H9 (cell line): ENCODE results near the gene IRF4. TPM values are rescaled to one million over a fixed set of nuclear protein-coding genes. Genes with fewer than 3 reads are reported as not detected.

Experiments used
- DNase-seq: peaks from one replicate; pipeline ENCODE4 v3.0.0-alpha.2; 2017
- H2AFZ ChIP-seq: one replicate; pipeline ENCODE4 v1.6.1; 2013; ENCODE audit warnings: mild to moderate bottlenecking, low read length, control low read depth, moderate library complexity
- H2AK5ac ChIP-seq: 2 replicates; pipeline ENCODE4 v1.6.1; 2013; ENCODE audit warnings: low read length, control low read depth, mixed read lengths; ENCODE audit not compliant: insufficient read length
- H2BK120ac ChIP-seq: one replicate; pipeline ENCODE4 v1.6.1; 2013; ENCODE audit warnings: low read depth, mild to moderate bottlenecking, low read length, control low read depth, inconsistent platforms; ENCODE audit not compliant: poor library complexity, severe bottlenecking
- H2BK12ac ChIP-seq: 2 replicates; pipeline ENCODE4 v1.6.1; 2013; ENCODE audit warnings: low read length, control low read depth, mixed read lengths, low read depth; ENCODE audit not compliant: insufficient read length
- H2BK15ac ChIP-seq: 2 replicates; pipeline ENCODE4 v1.6.1; 2013; ENCODE audit warnings: low read depth, low read length, control low read depth
- H2BK20ac ChIP-seq: one replicate; pipeline ENCODE4 v1.6.1; 2013; ENCODE audit warnings: low read depth, mild to moderate bottlenecking, low read length, control low read depth, inconsistent platforms; ENCODE audit not compliant: poor library complexity, severe bottlenecking
- H2BK5ac ChIP-seq: 2 replicates; pipeline ENCODE4 v1.6.1; 2013; ENCODE audit warnings: low read length, control low read depth, mixed read lengths; ENCODE audit not compliant: insufficient read length
- H3K14ac ChIP-seq: 2 replicates; pipeline ENCODE4 v1.6.1; 2013; ENCODE audit warnings: low read length, control low read depth; ENCODE audit not compliant: insufficient read depth
- H3K18ac ChIP-seq: 2 replicates; pipeline ENCODE4 v1.6.1; 2013; ENCODE audit warnings: low read depth, mild to moderate bottlenecking, mixed read lengths, low read length, control low read depth; ENCODE audit not compliant: insufficient read length
- H3K23ac ChIP-seq: 2 replicates; pipeline ENCODE4 v1.6.1; 2013; ENCODE audit warnings: low read length, control low read depth, mixed read lengths, low read depth; ENCODE audit not compliant: insufficient read length
- H3K23me2 ChIP-seq: 2 replicates; pipeline ENCODE4 v1.6.1; 2013; ENCODE audit warnings: low read depth, mild to moderate bottlenecking, mixed read lengths, low read length, control low read depth; ENCODE audit not compliant: insufficient read length, poor library complexity, severe bottlenecking
- H3K27ac ChIP-seq: 2 replicates; pipeline ENCODE4 v1.5.1; 2013; ENCODE audit warnings: low read length, control low read depth, mixed read lengths, low read depth; ENCODE audit not compliant: insufficient read length
- H3K27me3 ChIP-seq: 2 replicates; pipeline ENCODE4 v1.6.1; 2013; ENCODE audit warnings: low read length, control low read depth, inconsistent platforms; ENCODE audit not compliant: insufficient read depth
- H3K4ac ChIP-seq: 2 replicates; pipeline ENCODE4 v1.6.1; 2013; ENCODE audit warnings: low read depth, mild to moderate bottlenecking, control low read depth, inconsistent platforms, low read length, moderate library complexity
- H3K4me1 ChIP-seq: 2 replicates; pipeline ENCODE4 v1.6.1; 2013; ENCODE audit warnings: low read length, control low read depth, inconsistent platforms; ENCODE audit not compliant: insufficient read depth
- H3K4me2 ChIP-seq: 2 replicates; pipeline ENCODE4 v1.6.1; 2013; ENCODE audit warnings: low read length, control low read depth, mixed read lengths; ENCODE audit not compliant: insufficient read length, insufficient read depth
- H3K56ac ChIP-seq: 2 replicates; pipeline ENCODE4 v1.6.1; 2013; ENCODE audit warnings: low read depth, mild to moderate bottlenecking, mixed read lengths, low read length, control low read depth; ENCODE audit not compliant: insufficient read length
- H3K79me1 ChIP-seq: 2 replicates; pipeline ENCODE4 v1.6.1; 2013; ENCODE audit warnings: low read depth, mild to moderate bottlenecking, moderate library complexity, low read length, control low read depth, inconsistent platforms; ENCODE audit not compliant: insufficient read depth, poor library complexity, severe bottlenecking
- H3K79me2 ChIP-seq: 2 replicates; pipeline ENCODE4 v1.6.1; 2013; ENCODE audit warnings: low read length, control low read depth, inconsistent platforms; ENCODE audit not compliant: insufficient read depth
- H3K9ac ChIP-seq: 2 replicates; pipeline ENCODE4 v1.6.1; 2013; ENCODE audit warnings: low read length, control low read depth, mixed read lengths; ENCODE audit not compliant: insufficient read length; ENCODE audit errors: extremely low read depth
- H3K9me3 ChIP-seq: one replicate; pipeline ENCODE4 v1.6.1; 2013; ENCODE audit warnings: low read depth, low read length, inconsistent platforms; ENCODE audit not compliant: control insufficient read depth
- H3T11ph ChIP-seq: one replicate; pipeline ENCODE4 v1.6.1; 2013; ENCODE audit warnings: mild to moderate bottlenecking, low read length, control low read depth, inconsistent platforms
- H4K20me1 ChIP-seq: one replicate; pipeline ENCODE4 v1.6.1; 2013; ENCODE audit not compliant: control insufficient read depth, insufficient read length, insufficient read depth
- H4K5ac ChIP-seq: 2 replicates; pipeline ENCODE4 v1.6.1; 2013; ENCODE audit warnings: low read depth, mild to moderate bottlenecking, mixed read lengths, low read length, control low read depth; ENCODE audit not compliant: insufficient read length
- H4K8ac ChIP-seq: replicated peaks from 2 replicates; pipeline ENCODE4 v1.6.1; 2013; ENCODE audit warnings: low read length, control low read depth, mixed read lengths, low read depth; ENCODE audit not compliant: insufficient read length
- H4K91ac ChIP-seq: 2 replicates; pipeline ENCODE4 v1.6.1; 2013; ENCODE audit warnings: low read depth, mild to moderate bottlenecking, moderate library complexity, mixed read lengths, low read length, control low read depth; ENCODE audit not compliant: insufficient read length
- H3K27ac Mint-ChIP-seq, 3 experiments: 2 replicates in 2 of 3; 3 replicates in 1 of 3; pipeline ENCODE4 v1.8.0; 2020 to 2021; ENCODE audit warnings: mixed read lengths in 3 of 3, mild to moderate bottlenecking in 1 of 3, moderate library complexity in 1 of 3
- H3K27me3 Mint-ChIP-seq: 2 replicates; pipeline ENCODE4 v1.8.0; 2021; ENCODE audit warnings: low read depth, mild to moderate bottlenecking, moderate library complexity, mixed read lengths
- H3K36me3 Mint-ChIP-seq, 3 experiments: 2 replicates in 2 of 3; 3 replicates in 1 of 3; pipeline ENCODE4 v1.8.0; 2020 to 2021; ENCODE audit warnings: low read depth in 3 of 3, mixed read lengths in 3 of 3; ENCODE audit not compliant: insufficient read depth in 1 of 3
- H3K4me1 Mint-ChIP-seq, 2 experiments: 2 replicates each; pipeline ENCODE4 v1.8.0; 2020; ENCODE audit warnings: mixed read lengths in 2 of 2
- H3K4me3 Mint-ChIP-seq, 2 experiments: 2 replicates in 1 of 2; 3 replicates in 1 of 2; pipeline ENCODE4 v1.8.0; 2020 to 2021; ENCODE audit warnings: mild to moderate bottlenecking in 2 of 2, mixed read lengths in 2 of 2, moderate library complexity in 1 of 2
- H3K9me3 Mint-ChIP-seq, 2 experiments: 2 replicates in 1 of 2; 3 replicates in 1 of 2; pipeline ENCODE4 v1.8.0; 2020; ENCODE audit warnings: mild to moderate bottlenecking in 2 of 2, mixed read lengths in 2 of 2, moderate library complexity in 1 of 2
- CTCF ChIP-seq: fragments of 200-600 bp; sonication (generic); conservative IDR thresholded peaks from 3 replicates; pipeline ENCODE4 v1.8.0; 2021; ENCODE audit warnings: antibody characterized with exemption, mild to moderate bottlenecking
- WGBS: extraction: QIAGEN DNeasy Blood & Tissue Kit; methylation state at CpG from one replicate; pipeline ENCODE4 v1.1.7; 2013; ENCODE audit warnings: missing lambda C conversion rate, low lambda C conversion rate, mixed read lengths; ENCODE audit not compliant: insufficient read length; ENCODE audit errors: extremely low coverage; 5-methylcytosine and 5-hydroxymethylcytosine counted together
- total RNA-seq: library from RNA; stranded (reverse); gene quantifications from 2 replicates; pipeline ENCODE4 v1.2.1, GENCODE V29; 2021

IRF4 gene
- total RNA-seq, 1 experiment from 2014 or later: 0.31 TPM

GRCh38 chr6:378090-378957 is 13.2 kb upstream of the IRF4 start:
- H4K91ac ChIP-seq: no peak overlapping the region
- no peak overlapping the region for H2AK5ac ChIP-seq
- no peak overlapping the region for H2AFZ ChIP-seq
- H2BK12ac ChIP-seq: no peak overlapping the region
- no peak overlapping the region for H4K8ac ChIP-seq
- H3K4me1 ChIP-seq: no peaks in the 10 kb centered on the region
- no peak overlapping the region for H3K56ac ChIP-seq
- peaks cover 63% of the 10 kb centered on the region for H3K9me3 ChIP-seq
- peak overlapping the region in 1 of 3 experiments; percentile 15; a peak in 1 of 7 replicates for H3K27ac Mint-ChIP-seq
- no peaks in the 10 kb centered on the region for H3K27me3 ChIP-seq
- no peak overlapping the region for H2BK20ac ChIP-seq
- H3K27ac ChIP-seq: no peak overlapping the region
- H3K23me2 ChIP-seq: peaks cover 3% of the 10 kb centered on the region
- H3K14ac ChIP-seq: no peak overlapping the region
- no peak overlapping the region for H3K4me3 Mint-ChIP-seq
- no peaks in the 10 kb centered on the region for H4K20me1 ChIP-seq
- no peak overlapping the region for H3K23ac ChIP-seq
- H4K5ac ChIP-seq: no peak overlapping the region
- peaks cover 0 to 13% (median 7%) of the 10 kb centered on the region in 3 experiments; a peak in 5 of 7 replicates for H3K36me3 Mint-ChIP-seq
- H2BK120ac ChIP-seq: no peak overlapping the region
- H2BK5ac ChIP-seq: no peak overlapping the region
- WGBS: no CpG with 5 or more reads among the region's 24 CpGs
- H3T11ph ChIP-seq: no peak overlapping the region
- H3K9ac ChIP-seq: no peak overlapping the region
- DNase-seq: no peak
- H3K4me2 ChIP-seq: no peak overlapping the region
- H3K79me1 ChIP-seq: no peaks in the 10 kb centered on the region
- H3K4me1 Mint-ChIP-seq: peaks cover 6 to 13% of the 10 kb centered on the region in 2 experiments
- H3K4ac ChIP-seq: no peak overlapping the region
- no peak overlapping the region for H2BK15ac ChIP-seq
- no peaks in the 10 kb centered on the region for H3K79me2 ChIP-seq
- TF ChIP-seq CTCF: no peak
- peaks cover 24% of the 10 kb centered on the region for H3K27me3 Mint-ChIP-seq
- no peak overlapping the region for H3K18ac ChIP-seq
- H3K9me3 Mint-ChIP-seq: peaks cover 78 to 84% of the 10 kb centered on the region in 2 experiments
